H1 (cell line): ENCODE data around the gene AGRN. TPM values are rescaled to one million over a fixed set of nuclear protein-coding genes. Genes with fewer than 3 reads are reported as not detected.

ENCODE experiments used
- BCL11A ChIP-seq, 2 experiments: IDR thresholded peaks; one replicate each; pipeline ENCODE4 v1.6.1; 2011; ENCODE audit warnings: low read depth in 2 of 2, low read length in 2 of 2, mild to moderate bottlenecking in 2 of 2
- CTBP2 ChIP-seq: IDR thresholded peaks from 2 replicates; pipeline ENCODE4 v1.7.0; 2011; ENCODE audit warnings: borderline replicate concordance, mild to moderate bottlenecking, moderate library complexity, mixed read lengths, low read length; ENCODE audit not compliant: insufficient read depth, insufficient read length
- GTF2F1 ChIP-seq: IDR thresholded peaks from 2 replicates; pipeline ENCODE4 v1.6.1; 2012; ENCODE audit warnings: low read depth, low read length, improper control_type of control experiment, borderline replicate concordance
- PHF8 ChIP-seq: fragments of 200-600 bp; sonication (generic); conservative IDR thresholded peaks from 2 replicates; pipeline ENCODE4 v1.7.1; 2012; ENCODE audit warnings: low read depth, mild to moderate bottlenecking, inconsistent platforms, low read length, moderate library complexity
- SP1 ChIP-seq: IDR thresholded peaks from 2 replicates; pipeline ENCODE4 v1.6.1; 2011; ENCODE audit warnings: low read depth, low read length
- SP4 ChIP-seq: IDR thresholded peaks from 2 replicates; pipeline ENCODE4 v1.6.1; 2012; ENCODE audit warnings: low read length, inconsistent platforms
- TBP ChIP-seq: IDR thresholded peaks from 2 replicates; pipeline ENCODE4 v1.6.1; 2011; ENCODE audit warnings: low read depth, low read length, improper control_type of control experiment
- USF2 ChIP-seq: IDR thresholded peaks from 2 replicates; pipeline ENCODE4 v1.6.1; 2011; ENCODE audit warnings: low read length, improper control_type of control experiment
- polyA plus RNA-seq, 7 experiments: library from polyadenylated mRNA; depleted of rRNA in 3 of 7; stranded (reverse) in 5 of 7; unstranded in 2 of 7; fragments of >200 nt in 5 of 7; fragments of 200-250 nt in 2 of 7; gene quantifications; 1 replicate in 5 of 7; 2 replicates in 1 of 7; 4 replicates in 1 of 7; pipeline versions ENCODE4 v1.2.1 to v1.2.3, GENCODE V29; 2011 to 2013; ENCODE audit warnings: missing spikeins in 2 of 7, mixed read lengths in 2 of 7
- total RNA-seq: library from RNA; stranded (reverse); fragmentation: NEBNext Ultra II Directional; extraction: Animal tissue kit (Norgen Biotek cat#: 25700); gene quantifications from 2 replicates; pipeline ENCODE4 v1.2.1, GENCODE V29; 2021
- TF ChIP-seq, protein P1 (sequence below): IDR thresholded peaks from 2 replicates; pipeline ENCODE4 v1.6.1; 2012; ENCODE audit warnings: inconsistent platforms

The AGRN gene
- total and polyA plus RNA-seq, 2 of the 8 experiments (the other 6 are each of a cell fraction or from before 2014, with no cell fraction given), result 52.3 to 155 TPM

GRCh38 chr1:1059494-1060280, 39.8 kb downstream of the AGRN start (continued):
- TF ChIP-seq TBP (peak; percentile 40; the same call in 1 of the 2 replicates), SP1 (peak; percentile 28; the same call in 1 of the 2 replicates), CTBP2 (peak; percentile 28), PHF8 (0 out of 2 replicates have a peak, but pooled peaks have one; percentile 46), BCL11A (IDR thresholded peaks at IDR 0.05; ENCODE audit: low read depth in 2 of 2, low read length in 2 of 2) (no peak), SP4 (peak; percentile 91), USF2 (no peak), GTF2F1 (no peak)
- TF ChIP-seq, protein P1, sequence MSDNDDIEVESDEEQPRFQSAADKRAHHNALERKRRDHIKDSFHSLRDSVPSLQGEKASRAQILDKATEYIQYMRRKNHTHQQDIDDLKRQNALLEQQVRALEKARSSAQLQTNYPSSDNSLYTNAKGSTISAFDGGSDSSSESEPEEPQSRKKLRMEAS, result no peak
